ENCODE measurements around the gene GSS. TPM values are rescaled to one million over a fixed set of nuclear protein-coding genes. Genes with fewer than 3 reads are reported as not detected.

The GSS gene
- total and polyA plus RNA-seq, 2 donors = 32.0 to 40.0 TPM

GRCh38 chr20:34925981-34926380, 29.6 kb downstream of the GSS start:
- H3K4me3 ChIP-seq (ENCODE audit: low read length in 2 of 2) = peak overlapping the region in 1 of 2 donors; percentile 6
- peaks cover 22 to 32% of the 10 kb centered on the region in 2 donors for H3K4me1 ChIP-seq (ENCODE audit: control insufficient read depth in 2 of 2, insufficient read depth in 2 of 2, low read length in 2 of 2)
- peaks cover 17 to 27% of the 10 kb centered on the region in 2 donors for H3K36me3 ChIP-seq (ENCODE audit: control insufficient read depth in 2 of 2, insufficient read depth in 2 of 2, low read length in 1 of 2)
- H3K27ac ChIP-seq (ENCODE audit: low read depth in 1 of 2, low read length in 1 of 2) = peak overlapping the region in 1 of 2 donors; percentile 72
- peak in 6 of 9 donors; percentile 29 to 70 (median 40) for DNase-seq (ENCODE audit: low read depth in 6 of 9, low spot score in 9 of 9)
- H3K27me3 ChIP-seq (ENCODE audit: control insufficient read depth in 2 of 2, insufficient read depth in 1 of 2, low read length in 1 of 2) = no peaks in the 10 kb centered on the region
- no peaks in the 10 kb centered on the region for H3K9me3 ChIP-seq (ENCODE audit: control insufficient read depth in 2 of 2, insufficient read depth in 1 of 2, low read length in 1 of 2)
- 25% methylated on average over 1 of the region's 1 CpG for WGBS

- Histone ChIP-seq H3K27me3 (ENCODE audit: control insufficient read depth in 2 of 2, insufficient read depth in 1 of 2, low read length in 1 of 2) (no peaks in the 10 kb centered on the region), H3K9me3 (ENCODE audit: control insufficient read depth in 2 of 2, insufficient read depth in 1 of 2, low read length in 1 of 2) (no peaks in the 10 kb centered on the region), H3K36me3 (ENCODE audit: control insufficient read depth in 2 of 2, insufficient read depth in 2 of 2, low read length in 1 of 2) (peaks cover 17 to 22% of the 10 kb centered on the region in 2 donors), H3K4me1 (ENCODE audit: control insufficient read depth in 2 of 2, insufficient read depth in 2 of 2, low read length in 2 of 2) (peaks cover 22 to 32% of the 10 kb centered on the region in 2 donors), H3K4me3 (ENCODE audit: low read length in 2 of 2) (no peak overlapping the region), H3K27ac (ENCODE audit: low read depth in 1 of 2, low read length in 1 of 2) (no peak overlapping the region)
- 99% methylated on average over 3 of the region's 3 CpGs for WGBS
- no peak for DNase-seq (ENCODE audit: low read depth in 6 of 9, low spot score in 9 of 9)
These were observed 30.3 kb downstream of the GSS start for GRCh38 chr20:34925341-34925740.

GRCh38 chr20:34923414-34923813, 32.2 kb downstream of the GSS start:
- no peak for DNase-seq (ENCODE audit: low read depth in 6 of 9, low spot score in 9 of 9)
- peaks cover 23 to 34% of the 10 kb centered on the region in 2 donors for H3K4me1 ChIP-seq (ENCODE audit: control insufficient read depth in 2 of 2, insufficient read depth in 2 of 2, low read length in 2 of 2)
- peaks cover 8 to 11% of the 10 kb centered on the region in 2 donors for H3K36me3 ChIP-seq (ENCODE audit: control insufficient read depth in 2 of 2, insufficient read depth in 2 of 2, low read length in 1 of 2)
- 98% methylated on average over 2 of the region's 2 CpGs for WGBS
- H3K27ac ChIP-seq (ENCODE audit: low read depth in 1 of 2, low read length in 1 of 2) = no peak overlapping the region
- H3K9me3 ChIP-seq (ENCODE audit: control insufficient read depth in 2 of 2, insufficient read depth in 1 of 2, low read length in 1 of 2) = no peaks in the 10 kb centered on the region
- H3K4me3 ChIP-seq (ENCODE audit: low read length in 2 of 2) = no peak overlapping the region
- no peaks in the 10 kb centered on the region for H3K27me3 ChIP-seq (ENCODE audit: control insufficient read depth in 2 of 2, insufficient read depth in 1 of 2, low read length in 1 of 2)

DNA sequence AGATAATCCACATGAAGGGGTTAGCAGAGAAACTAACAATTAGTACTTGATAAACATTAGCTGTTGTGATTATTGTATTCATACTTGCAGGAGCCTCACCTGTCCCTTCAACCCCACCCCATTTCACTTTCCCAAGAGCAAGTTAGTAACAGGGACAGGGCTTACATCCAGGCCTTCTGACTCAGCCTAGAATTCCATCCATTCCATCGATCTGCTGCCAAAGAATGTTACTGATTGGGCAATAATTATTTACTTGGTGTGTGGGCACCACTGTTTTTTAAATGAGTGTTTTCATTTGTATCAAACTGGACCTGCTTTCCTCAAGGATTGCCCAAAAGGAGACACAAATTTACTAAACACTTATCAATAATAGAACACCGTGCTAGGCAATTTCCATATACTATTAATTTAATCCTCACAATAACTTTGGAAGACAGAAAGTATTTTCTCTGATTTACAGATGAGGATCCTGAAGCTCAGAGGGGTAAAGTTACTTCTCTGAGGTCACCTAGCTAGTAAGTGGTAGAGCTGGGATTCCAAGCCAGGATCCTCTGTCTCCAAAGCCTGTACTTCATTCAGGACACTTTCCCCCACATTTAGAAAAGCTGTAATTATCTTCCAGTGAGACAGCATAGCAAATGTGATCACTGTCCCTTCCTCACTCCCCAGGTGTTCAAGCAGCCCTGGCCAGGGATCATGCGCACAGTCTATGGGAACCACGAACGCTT, 32.8 kb downstream of the GSS start:
- H3K36me3 ChIP-seq (ENCODE audit: control insufficient read depth in 2 of 2, insufficient read depth in 2 of 2, low read length in 1 of 2) = peaks cover 2 to 9% of the 10 kb centered on the region in 2 donors
- H3K27ac ChIP-seq (ENCODE audit: low read depth in 1 of 2, low read length in 1 of 2) = peak overlapping the region in 1 of 2 donors; percentile 8
- H3K4me3 ChIP-seq (ENCODE audit: low read length in 2 of 2) = no peak overlapping the region
- WGBS = 98% methylated on average over 5 of the region's 5 CpGs
- H3K9me3 ChIP-seq (ENCODE audit: control insufficient read depth in 2 of 2, insufficient read depth in 1 of 2, low read length in 1 of 2) = no peaks in the 10 kb centered on the region
- no peak for DNase-seq (ENCODE audit: low read depth in 6 of 9, low spot score in 9 of 9)
- H3K27me3 ChIP-seq (ENCODE audit: control insufficient read depth in 2 of 2, insufficient read depth in 1 of 2, low read length in 1 of 2) = no peaks in the 10 kb centered on the region
- H3K4me1 ChIP-seq (ENCODE audit: control insufficient read depth in 2 of 2, insufficient read depth in 2 of 2, low read length in 2 of 2) = peaks cover 29 to 34% of the 10 kb centered on the region in 2 donors

- Histone ChIP-seq H3K4me3 (ENCODE audit: low read length in 2 of 2) (no peak overlapping the region), H3K4me1 (ENCODE audit: control insufficient read depth in 2 of 2, insufficient read depth in 2 of 2, low read length in 2 of 2) (peaks cover 17 to 27% of the 10 kb centered on the region in 2 donors), H3K36me3 (ENCODE audit: control insufficient read depth in 2 of 2, insufficient read depth in 2 of 2, low read length in 1 of 2) (peaks cover 2 to 9% of the 10 kb centered on the region in 2 donors), H3K27ac (ENCODE audit: low read depth in 1 of 2, low read length in 1 of 2) (no peak overlapping the region), H3K9me3 (ENCODE audit: control insufficient read depth in 2 of 2, insufficient read depth in 1 of 2, low read length in 1 of 2) (no peaks in the 10 kb centered on the region), H3K27me3 (ENCODE audit: control insufficient read depth in 2 of 2, insufficient read depth in 1 of 2, low read length in 1 of 2) (no peaks in the 10 kb centered on the region)
- WGBS = 94% methylated on average over 3 of the region's 3 CpGs
- DNase-seq (ENCODE audit: low read depth in 6 of 9, low spot score in 9 of 9) = no peak
These were observed 34.2 kb downstream of the GSS start for GRCh38 chr20:34921436-34921835.

- no peaks in the 10 kb centered on the region for H3K27me3 ChIP-seq (ENCODE audit: control insufficient read depth in 2 of 2, insufficient read depth in 1 of 2, low read length in 1 of 2)
- no peak overlapping the region for H3K4me3 ChIP-seq (ENCODE audit: low read length in 2 of 2)
- peaks cover 7 to 13% of the 10 kb centered on the region in 2 donors for H3K4me1 ChIP-seq (ENCODE audit: control insufficient read depth in 2 of 2, insufficient read depth in 2 of 2, low read length in 2 of 2)
- H3K36me3 ChIP-seq (ENCODE audit: control insufficient read depth in 2 of 2, insufficient read depth in 2 of 2, low read length in 1 of 2) = peaks cover 2 to 9% of the 10 kb centered on the region in 2 donors
- H3K9me3 ChIP-seq (ENCODE audit: control insufficient read depth in 2 of 2, insufficient read depth in 1 of 2, low read length in 1 of 2) = no peaks in the 10 kb centered on the region
- DNase-seq (ENCODE audit: low read depth in 6 of 9, low spot score in 9 of 9) = no peak
- no peak overlapping the region for H3K27ac ChIP-seq (ENCODE audit: low read depth in 1 of 2, low read length in 1 of 2)
These were observed 35.6 kb downstream of the GSS start for GRCh38 chr20:34920055-34920454.

GRCh38 chr20:34916774-34917354, 38.7 kb downstream of the GSS start:
- Histone ChIP-seq H3K4me3 (ENCODE audit: low read length in 2 of 2) (no peak overlapping the region), H3K9me3 (ENCODE audit: control insufficient read depth in 2 of 2, insufficient read depth in 1 of 2, low read length in 1 of 2) (no peaks in the 10 kb centered on the region), H3K36me3 (ENCODE audit: control insufficient read depth in 2 of 2, insufficient read depth in 2 of 2, low read length in 1 of 2) (peaks cover 0 to 5% of the 10 kb centered on the region in 2 donors), H3K4me1 (ENCODE audit: control insufficient read depth in 2 of 2, insufficient read depth in 2 of 2, low read length in 2 of 2) (peaks cover 7 to 13% of the 10 kb centered on the region in 2 donors), H3K27ac (ENCODE audit: low read depth in 1 of 2, low read length in 1 of 2) (no peak overlapping the region), H3K27me3 (ENCODE audit: control insufficient read depth in 2 of 2, insufficient read depth in 1 of 2, low read length in 1 of 2) (no peaks in the 10 kb centered on the region)
- 96% methylated on average over 2 of the region's 2 CpGs for WGBS
- DNase-seq (ENCODE audit: low read depth in 6 of 9, low spot score in 9 of 9) = no peak

DNA sequence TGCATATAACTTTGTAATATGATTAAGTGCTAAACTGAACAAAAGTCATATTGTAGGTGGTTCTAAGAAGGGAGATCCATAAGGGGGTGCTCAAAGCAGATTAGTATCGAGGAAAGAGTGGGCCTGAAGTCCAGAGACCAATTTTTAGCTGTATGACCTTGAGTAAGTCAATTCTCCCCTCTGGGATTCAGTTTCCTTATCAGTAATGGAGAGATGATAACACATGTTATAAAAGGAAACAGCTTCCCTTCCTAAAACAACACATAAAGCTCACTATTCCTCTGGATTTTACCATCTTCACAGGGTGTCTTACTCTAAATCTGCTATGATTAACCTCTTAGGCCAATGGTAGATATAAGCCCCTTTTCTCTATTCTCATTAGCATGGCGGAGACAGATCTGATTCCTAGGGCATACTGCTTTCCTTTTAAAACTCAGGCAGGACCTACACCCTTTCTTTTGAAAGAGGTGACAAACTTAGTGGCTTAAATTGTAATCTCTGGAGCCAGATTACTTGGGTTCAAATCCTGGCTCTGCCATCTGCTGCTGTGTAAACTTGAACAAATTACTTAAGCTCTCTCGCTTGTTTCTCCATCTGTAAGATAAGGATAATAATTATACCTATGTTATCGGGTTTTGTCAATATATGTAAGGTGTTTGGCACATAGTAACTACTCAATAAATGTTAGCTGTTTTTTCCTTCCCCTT, 39.7 kb downstream of the GSS start:
- H3K4me1 ChIP-seq (ENCODE audit: control insufficient read depth in 2 of 2, insufficient read depth in 2 of 2, low read length in 2 of 2) = peaks cover 7 to 13% of the 10 kb centered on the region in 2 donors
- WGBS = 95% methylated on average over 4 of the region's 4 CpGs
- no peaks in the 10 kb centered on the region for H3K36me3 ChIP-seq (ENCODE audit: control insufficient read depth in 2 of 2, insufficient read depth in 2 of 2, low read length in 1 of 2)
- no peaks in the 10 kb centered on the region for H3K27me3 ChIP-seq (ENCODE audit: control insufficient read depth in 2 of 2, insufficient read depth in 1 of 2, low read length in 1 of 2)
- no peak for DNase-seq (ENCODE audit: low read depth in 6 of 9, low spot score in 9 of 9)
- H3K4me3 ChIP-seq (ENCODE audit: low read length in 2 of 2) = no peak overlapping the region
- H3K9me3 ChIP-seq (ENCODE audit: control insufficient read depth in 2 of 2, insufficient read depth in 1 of 2, low read length in 1 of 2) = no peaks in the 10 kb centered on the region
- H3K27ac ChIP-seq (ENCODE audit: low read depth in 1 of 2, low read length in 1 of 2) = no peak overlapping the region

DNA sequence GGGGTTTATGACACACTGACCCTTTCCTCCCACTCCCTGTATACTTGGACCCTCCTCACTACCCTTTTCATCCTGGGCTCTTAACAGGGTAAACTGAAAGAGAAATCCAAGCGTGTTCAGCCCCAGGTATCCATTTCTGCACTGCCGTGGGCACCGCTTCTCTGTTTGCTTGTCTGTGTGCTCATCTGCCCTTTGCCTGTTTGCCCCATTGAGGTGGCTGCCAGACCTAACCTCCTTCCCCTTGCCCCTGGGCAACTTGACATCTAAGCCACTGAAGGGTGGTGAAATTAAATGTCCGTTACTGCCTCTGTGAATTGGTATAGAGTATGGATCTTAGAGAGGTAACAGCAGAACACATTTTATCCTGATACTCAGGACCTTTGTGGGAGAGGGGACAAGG, 40.5 kb downstream of the GSS start:
- H3K9me3 ChIP-seq (ENCODE audit: control insufficient read depth in 2 of 2, insufficient read depth in 1 of 2, low read length in 1 of 2) = no peaks in the 10 kb centered on the region
- no peak overlapping the region for H3K27ac ChIP-seq (ENCODE audit: low read depth in 1 of 2, low read length in 1 of 2)
- 97% methylated on average over 4 of the region's 4 CpGs for WGBS
- H3K36me3 ChIP-seq (ENCODE audit: control insufficient read depth in 2 of 2, insufficient read depth in 2 of 2, low read length in 1 of 2) = no peaks in the 10 kb centered on the region
- peaks cover 7 to 13% of the 10 kb centered on the region in 2 donors for H3K4me1 ChIP-seq (ENCODE audit: control insufficient read depth in 2 of 2, insufficient read depth in 2 of 2, low read length in 2 of 2)
- H3K4me3 ChIP-seq (ENCODE audit: low read length in 2 of 2) = no peak overlapping the region
- no peak for DNase-seq (ENCODE audit: low read depth in 6 of 9, low spot score in 9 of 9)
- H3K27me3 ChIP-seq (ENCODE audit: control insufficient read depth in 2 of 2, insufficient read depth in 1 of 2, low read length in 1 of 2) = no peaks in the 10 kb centered on the region

All from thymus (tissue), 11 donors.